Body of pancreas (tissue), 4 donors: ENCODE results near the gene EOLA2.
"Not testable (repeated sequence)": the region's sequence is repeated elsewhere in the genome, so short reads cannot be mapped to it uniquely, and the experiment has no call there.

Experiments used
- CTCF ChIP-seq, 7 experiments: fragments of 450-650 bp in 4 of 7; fragments of 200-600 bp in 3 of 7; sonication (generic) in 3 of 7; IDR thresholded peaks; one replicate each; pipeline ENCODE4 v1.5.1; 2016 to 2019; ENCODE audit warnings: antibody characterized with exemption in 7 of 7
- POLR2A ChIP-seq, 3 donors: fragments of 450-650 bp; IDR thresholded peaks; one replicate each; pipeline ENCODE4 v1.6.1; 2016; ENCODE audit warnings: antibody characterized with exemption in 3 of 3, mild to moderate bottlenecking in 2 of 3

DNA sequence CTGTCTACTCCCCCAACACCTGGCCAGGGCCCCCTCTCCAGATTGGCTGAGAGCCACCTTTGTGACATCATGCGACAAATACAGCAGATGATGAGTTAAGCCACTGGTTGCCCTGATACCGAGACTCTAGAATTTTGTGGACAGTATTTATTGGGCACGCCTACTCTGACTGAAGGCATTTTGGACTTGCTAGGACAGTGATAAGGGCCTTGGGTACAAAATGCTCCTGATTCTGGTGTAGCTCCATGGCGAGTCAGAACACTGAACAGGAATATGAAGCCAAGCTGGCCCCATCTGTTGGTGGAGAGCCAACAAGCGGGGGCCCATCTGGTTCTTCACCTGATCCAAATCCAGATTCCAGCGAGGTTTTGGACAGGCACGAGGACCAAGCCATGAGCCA lies 8.9 kb downstream of the EOLA2 start, which contains the start of gene HSFX4:
- TF ChIP-seq CTCF, POLR2A (IDR thresholded peaks at IDR 0.05): not testable (repeated sequence)
